KMS-11 (cell line): ENCODE data around the gene PYDC1.

Source experiments
- H2AFZ ChIP-seq: fragments of 200-600 bp; sonication (generic); 2 replicates; pipeline ENCODE4 v1.6.1; 2016; ENCODE audit warnings: antibody characterized with exemption, mixed run types, low read depth
- H3K27ac ChIP-seq: fragments of 200-600 bp; sonication (generic); 2 replicates; pipeline ENCODE4 v1.6.1; 2016; ENCODE audit warnings: mild to moderate bottlenecking, mixed run types
- H3K27me3 ChIP-seq: fragments of 200-600 bp; sonication (generic); 2 replicates; pipeline ENCODE4 v1.6.1; 2017; ENCODE audit warnings: mild to moderate bottlenecking, low read depth, mixed run types, moderate library complexity; ENCODE audit not compliant: insufficient read depth
- H3K36me3 ChIP-seq: fragments of 200-600 bp; sonication (generic); 2 replicates; pipeline ENCODE4 v1.6.1; 2017; ENCODE audit warnings: mild to moderate bottlenecking, mixed run types; ENCODE audit not compliant: insufficient read depth
- H3K4me1 ChIP-seq: fragments of 200-600 bp; sonication (generic); 2 replicates; pipeline ENCODE4 v1.6.1; 2016; ENCODE audit warnings: mild to moderate bottlenecking, low read depth, mixed run types; ENCODE audit not compliant: poor library complexity, severe bottlenecking
- H3K4me2 ChIP-seq: fragments of 200-600 bp; sonication (generic); 2 replicates; pipeline ENCODE4 v1.7.0; 2016; ENCODE audit warnings: mild to moderate bottlenecking, mixed run types
- H3K4me3 ChIP-seq: fragments of 200-600 bp; sonication (generic); IDR thresholded peaks from 2 replicates; pipeline ENCODE4 v1.6.1; 2017; ENCODE audit warnings: low read depth, low read length, mixed read lengths; ENCODE audit not compliant: insufficient read depth
- H3K79me2 ChIP-seq: fragments of 200-600 bp; sonication (generic); 2 replicates; pipeline ENCODE4 v1.6.1; 2016; ENCODE audit warnings: low read depth, mixed run types; ENCODE audit not compliant: insufficient read depth
- H3K9ac ChIP-seq: fragments of 200-600 bp; sonication (generic); 2 replicates; pipeline ENCODE4 v1.6.1; 2016; ENCODE audit warnings: mild to moderate bottlenecking, mixed run types
- H4K20me1 ChIP-seq: fragments of 200-600 bp; sonication (generic); 2 replicates; pipeline ENCODE4 v1.6.1; 2016; ENCODE audit warnings: mild to moderate bottlenecking, mixed run types; ENCODE audit not compliant: insufficient read depth
- CTCF ChIP-seq: fragments of 200-600 bp; sonication (generic); conservative IDR thresholded peaks from 2 replicates; pipeline ENCODE4 v1.6.1; 2017; ENCODE audit warnings: low read depth, mild to moderate bottlenecking, antibody characterized with exemption, low read length, moderate library complexity, mixed read lengths

Gene PYDC1

GRCh38 chr16:31216422-31217135 lies at the start of gene PYDC1:
Gene PYDC1, minus strand, starts transcription at chr16:31217135. Its CDS starts 107 bp downstream, at chr16:31217028.
- H3K4me2 ChIP-seq, result no peak within 1 kb of the TSS
- no peaks in the 10 kb centered on the region for H4K20me1 ChIP-seq
- H3K9ac ChIP-seq, result no peak within 1 kb of the TSS
- peaks cover 3% of the 10 kb centered on the region for H3K4me1 ChIP-seq
- H3K36me3 ChIP-seq, result no peaks in the 10 kb centered on the region
- no peaks in the 10 kb centered on the region for H3K27me3 ChIP-seq
- no peak within 1 kb of the TSS for H2AFZ ChIP-seq
- no peak within 1 kb of the TSS for H3K27ac ChIP-seq
- TF ChIP-seq CTCF, result no peak
- H3K4me3 ChIP-seq, result no peak within 1 kb of the TSS
- H3K79me2 ChIP-seq, result no peaks in the 10 kb centered on the region

- Histone ChIP-seq H3K27ac (peak overlapping the region; percentile 74), H3K4me1 (peaks cover 30% of the 10 kb centered on the region), H3K4me3 (no peak overlapping the region), H3K4me2 (peak overlapping the region; percentile 61), H4K20me1 (no peaks in the 10 kb centered on the region), H3K9ac (peak overlapping the region; percentile 57), H3K27me3 (no peaks in the 10 kb centered on the region), H3K36me3 (no peaks in the 10 kb centered on the region), H3K79me2 (no peaks in the 10 kb centered on the region), H2AFZ (peak overlapping the region; percentile 44)
- TF ChIP-seq CTCF, result no peak
Measured at GRCh38 chr16:31265329-31266245, 48.7 kb upstream of the PYDC1 start.

GRCh38 chr16:31262084-31262483 lies 45.1 kb upstream of the PYDC1 start:
- Histone ChIP-seq H4K20me1 (no peaks in the 10 kb centered on the region), H3K9ac (no peak overlapping the region), H3K4me3 (no peak overlapping the region), H3K27ac (no peak overlapping the region), H3K79me2 (no peaks in the 10 kb centered on the region), H3K36me3 (no peaks in the 10 kb centered on the region), H3K4me2 (no peak overlapping the region), H3K27me3 (no peaks in the 10 kb centered on the region), H2AFZ (no peak overlapping the region), H3K4me1 (peaks cover 24% of the 10 kb centered on the region)
- no peak for TF ChIP-seq CTCF

GRCh38 chr16:31260136-31260931 lies 43.4 kb upstream of the PYDC1 start:
- Histone ChIP-seq H4K20me1 (no peaks in the 10 kb centered on the region), H3K79me2 (no peaks in the 10 kb centered on the region), H3K27me3 (no peaks in the 10 kb centered on the region), H3K4me1 (peaks cover 13% of the 10 kb centered on the region), H2AFZ (no peak overlapping the region), H3K9ac (no peak overlapping the region), H3K4me3 (no peak overlapping the region), H3K27ac (no peak overlapping the region), H3K36me3 (no peaks in the 10 kb centered on the region), H3K4me2 (no peak overlapping the region)
- TF ChIP-seq CTCF, result no peak
